Endothelial cell of umbilical vein (primary cell): ENCODE results near the gene SIVA1. TPM values are rescaled to one million over a fixed set of nuclear protein-coding genes. Genes with fewer than 3 reads are reported as not detected.

Experiments
- BruUV-seq: library from RNA; stranded (reverse); fragments of 400-500 nt; replicated peaks from 2 replicates; lab custom pipeline; 2021; lab: Mats Ljungman, UMichigan
- CTCF ChIA-PET: fragments of 300-600, 350-600 bp; sonication (Branson Sonifier 250); formaldehyde crosslinking; loops from one replicate; lab custom pipeline; 2021; ENCODE audit warnings: antibody characterized with exemption, inconsistent platforms; lab: Charles Lee
- POLR2A ChIA-PET: fragments of 300-600, 350-600 bp; sonication (Branson Sonifier 250); formaldehyde crosslinking; loops from one replicate; lab custom pipeline; 2021; ENCODE audit warnings: antibody characterized with exemption, inconsistent platforms; lab: Charles Lee
- DNase-seq: peaks from one replicate; pipeline ENCODE4 v3.0.0-alpha.2; 2011; ENCODE audit warnings: low read depth, low spot score
- FAIRE-seq: peaks from 2 replicates; lab custom pipeline; 2011; peaks lifted over from hg19 to GRCh38; lab: Jason Lieb, UNC
- H2AFZ ChIP-seq: 2 replicates; pipeline ENCODE4 v1.6.0; 2012; ENCODE audit warnings: low read depth, low read length, control low read depth, inconsistent platforms
- H3K27ac ChIP-seq: 2 replicates; pipeline ENCODE4 v1.5.1; 2011; ENCODE audit warnings: low read depth, mild to moderate bottlenecking, control low read depth, low read length, moderate library complexity; ENCODE audit not compliant: insufficient read depth
- H3K27me3 ChIP-seq, 2 experiments: 2 replicates each; pipeline versions ENCODE4 v1.6.0 to v1.6.1; 2011; ENCODE audit warnings: low read length in 2 of 2, mixed read lengths in 1 of 2; ENCODE audit not compliant: control insufficient read depth in 2 of 2, insufficient read depth in 2 of 2
- H3K36me3 ChIP-seq, 2 experiments: 2 replicates in 1 of 2; 3 replicates in 1 of 2; pipeline ENCODE4 v1.5.1; 2011; ENCODE audit warnings: low read length in 2 of 2, mild to moderate bottlenecking in 1 of 2, moderate library complexity in 1 of 2; ENCODE audit not compliant: control insufficient read depth in 2 of 2, insufficient read depth in 2 of 2; ENCODE audit errors: extremely low read depth in 1 of 2
- H3K4me1 ChIP-seq: 3 replicates; pipeline ENCODE4 v1.5.1; 2011; ENCODE audit warnings: mild to moderate bottlenecking, low read length; ENCODE audit not compliant: control insufficient read depth, insufficient read depth; ENCODE audit errors: extremely low read depth
- H3K4me2 ChIP-seq: 2 replicates; pipeline ENCODE4 v1.6.1; 2011; ENCODE audit warnings: low read length, control low read depth, mixed read lengths; ENCODE audit not compliant: insufficient read depth
- H3K4me3 ChIP-seq, 3 experiments: fragments of 200-600 bp in 1 of 3; sonication (generic), shearing (Covaris generic) in 1 of 3; replicated peaks in 1 of 3; 2 replicates each; pipeline ENCODE4 v1.5.1; 2011 to 2016; ENCODE audit warnings: control low read depth in 3 of 3, low read length in 3 of 3, mild to moderate bottlenecking in 2 of 3, inconsistent platforms in 1 of 3, low read depth in 1 of 3, moderate library complexity in 1 of 3; ENCODE audit not compliant: insufficient read depth in 1 of 3
- H3K79me2 ChIP-seq: 2 replicates; pipeline ENCODE4 v1.6.0; 2012; ENCODE audit warnings: low read length, inconsistent platforms; ENCODE audit not compliant: control insufficient read depth, insufficient read depth
- H3K9ac ChIP-seq: replicated peaks from 2 replicates; pipeline ENCODE3; 2011; ENCODE audit warnings: low read length, control low read depth; ENCODE audit not compliant: insufficient read depth; ENCODE audit errors: extremely low read depth
- H3K9me1 ChIP-seq: replicated peaks from 3 replicates; pipeline ENCODE4 v1.6.0; 2011; ENCODE audit warnings: mild to moderate bottlenecking, low read length; ENCODE audit not compliant: control insufficient read depth, insufficient read depth; ENCODE audit errors: extremely low read depth
- H3K9me3 ChIP-seq: replicated peaks from 2 replicates; pipeline ENCODE4 v1.5.1; 2012; ENCODE audit warnings: low read length, inconsistent platforms; ENCODE audit not compliant: control insufficient read depth, insufficient read depth
- H4K20me1 ChIP-seq: replicated peaks from 2 replicates; pipeline ENCODE3; 2011; ENCODE audit warnings: mild to moderate bottlenecking, low read length; ENCODE audit not compliant: control insufficient read depth, insufficient read depth; ENCODE audit errors: extremely low read depth
- EZH2 ChIP-seq: IDR thresholded peaks from 2 replicates; pipeline ENCODE4 v1.6.1; 2012; ENCODE audit warnings: borderline replicate concordance, low read depth, mild to moderate bottlenecking, moderate library complexity, low read length, inconsistent platforms; ENCODE audit not compliant: severe bottlenecking
- FOS ChIP-seq: IDR thresholded peaks from 2 replicates; pipeline ENCODE4 v1.6.1; 2011; ENCODE audit warnings: mild to moderate bottlenecking, low read length, moderate library complexity, borderline replicate concordance; ENCODE audit not compliant: insufficient read depth
- GATA2 ChIP-seq: IDR thresholded peaks from 2 replicates; pipeline ENCODE4 v1.7.0; 2011; ENCODE audit warnings: low read depth, mild to moderate bottlenecking, moderate library complexity, mixed read lengths, low read length; ENCODE audit not compliant: insufficient read length, insufficient read depth
- JUN ChIP-seq: IDR thresholded peaks from 2 replicates; pipeline ENCODE4 v1.6.1; 2011; ENCODE audit warnings: borderline replicate concordance, low read depth; ENCODE audit not compliant: insufficient read length, insufficient read depth
- MYC ChIP-seq: IDR thresholded peaks from one replicate; pipeline ENCODE4 v1.6.1; 2011; ENCODE audit warnings: mild to moderate bottlenecking, low read depth, low read length
- POLR2A ChIP-seq: IDR thresholded peaks from 2 replicates; pipeline ENCODE4 v1.6.1; 2012; ENCODE audit warnings: low read depth, mild to moderate bottlenecking, control low read depth, low read length
- POLR2AphosphoS5 ChIP-seq: IDR thresholded peaks from 2 replicates; pipeline ENCODE4 v1.6.1; 2012; ENCODE audit warnings: low read depth, mild to moderate bottlenecking, control low read depth, low read length, moderate library complexity; ENCODE audit not compliant: insufficient read depth
- dilution Hi-C: fragments of 300-500 bp; cut with MboI; formaldehyde crosslinking; loops from one replicate; pipeline ENCODE4 v1.15.0; 2019; ENCODE audit warnings: low sequenced_read_pairs; ENCODE audit not compliant: extremely low pct_ligation_motif_present
- intact Hi-C: fragments of 100-400 bp; cut with micrococcal nuclease; formaldehyde crosslinking; loops from one replicate; pipeline ENCODE4 v1.10.0; 2022
- polyA plus RNA-seq, 4 experiments: library from polyadenylated mRNA; depleted of rRNA in 3 of 4; stranded (reverse) in 3 of 4; unstranded in 1 of 4; fragments of >200 nt; gene quantifications; 2 replicates each; pipeline versions ENCODE4 v1.2.1 to v1.2.3, GENCODE V29; 2011 to 2012; ENCODE audit warnings: missing spikeins in 1 of 4
- total RNA-seq: library from RNA; stranded (reverse); gene quantifications from 2 replicates; pipeline ENCODE4 v1.2.3, GENCODE V29; 2021
- TF ChIP-seq, protein P1 (sequence below): IDR thresholded peaks from 2 replicates; pipeline ENCODE4 v1.6.1; 2011; ENCODE audit not compliant: insufficient read depth, insufficient read length
- TF ChIP-seq, protein P2 (sequence below), 2 donors: IDR thresholded peaks; 1 replicate in 1 of 2; 2 replicates in 1 of 2; pipeline ENCODE4 v1.5.1; 2011; ENCODE audit warnings: low read length in 2 of 2, mild to moderate bottlenecking in 2 of 2, moderate library complexity in 2 of 2, control low read depth in 1 of 2, inconsistent platforms in 1 of 2, low read depth in 1 of 2; ENCODE audit not compliant: insufficient read depth in 1 of 2; ENCODE audit errors: extremely low read depth in 1 of 2

The SIVA1 gene
- total and polyA plus RNA-seq, 2 donors (not counting 3 experiments of a cell fraction or from before 2014, with no cell fraction given): 101 to 299 TPM

DNA sequence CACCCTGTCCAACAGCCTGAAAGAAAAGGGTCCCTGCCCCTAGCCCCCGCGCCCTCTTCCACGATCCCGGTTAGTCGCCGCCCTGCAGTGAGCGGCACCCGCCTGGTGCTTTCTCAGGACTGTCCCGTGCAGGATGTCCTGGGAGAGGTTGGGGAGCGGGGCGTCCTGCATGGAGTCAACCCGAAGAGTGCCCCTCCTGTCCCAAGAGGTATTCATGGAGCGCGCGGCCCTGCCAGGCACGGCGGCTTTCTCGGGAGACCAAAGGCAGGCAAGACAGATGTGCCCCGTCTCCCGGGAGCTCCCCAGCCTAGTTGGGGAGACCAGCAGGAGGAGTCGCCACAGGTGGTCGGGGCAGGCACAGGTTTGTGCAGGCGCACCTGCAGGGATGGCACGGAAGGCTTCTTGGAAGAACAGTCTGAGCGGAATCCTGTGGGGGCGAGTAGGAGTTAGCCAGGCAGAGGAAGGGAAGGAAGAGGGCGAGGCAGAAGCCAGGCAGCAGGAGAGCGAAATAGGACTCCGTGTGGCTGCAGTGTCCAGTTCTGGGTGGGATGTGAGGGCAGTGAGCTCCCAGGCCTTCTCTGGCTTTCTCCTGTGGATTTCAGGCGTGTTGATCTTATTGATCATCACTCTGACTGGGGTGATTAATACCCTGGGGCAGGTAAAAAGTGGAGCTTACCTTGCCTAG lies 723 bp downstream of the SIVA1 start:
- CTCF ChIA-PET: interaction anchor here (1.2 to 2.4 kb wide), 6 partner anchors 13 to 72 kb away, joined by 4 to 17 read pairs (median 10); partner anchors contain the start of gene ADSS1
- peak overlapping the region; percentile 39 for H3K27ac ChIP-seq
- POLR2A ChIA-PET: interaction anchor here (1.1 kb wide), 1 partner anchor 15 kb away, joined by 3 read pairs; no protein-coding TSS in a partner anchor
- peak overlapping the region; percentile 73 for H3K9ac ChIP-seq
- H3K9me3 ChIP-seq: no peaks in the 10 kb centered on the region
- peaks cover 8% of the 10 kb centered on the region for H3K4me1 ChIP-seq
- FAIRE-seq (no peak), DNase-seq (peak; percentile 17)
- TF ChIP-seq, protein P1, sequence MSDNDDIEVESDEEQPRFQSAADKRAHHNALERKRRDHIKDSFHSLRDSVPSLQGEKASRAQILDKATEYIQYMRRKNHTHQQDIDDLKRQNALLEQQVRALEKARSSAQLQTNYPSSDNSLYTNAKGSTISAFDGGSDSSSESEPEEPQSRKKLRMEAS: no peak
- no peak for TF ChIP-seq EZH2
- no peak for TF ChIP-seq POLR2A
- TF ChIP-seq POLR2AphosphoS5: no peak
- peak overlapping the region; percentile 22 to 96 (median 56) for H3K4me3 ChIP-seq
- H3K4me2 ChIP-seq: peak overlapping the region; percentile 41
- peaks cover 22% of the 10 kb centered on the region for H3K79me2 ChIP-seq
- intact Hi-C loops (loop anchor here (2.0 to 5.0 kb wide), 4 partner anchors 29 to 74 kb away; partner anchors contain the start of genes ADSS1, INF2 and ZBTB42), dilution Hi-C loops (no loop called here)
- H3K36me3 ChIP-seq: peaks cover 0 to 22% of the 10 kb centered on the region in 2 experiments
- H2AFZ ChIP-seq: no peak overlapping the region
- BruUV-seq: TSS peak; percentile 59
- H4K20me1 ChIP-seq: no peaks in the 10 kb centered on the region
- no peaks in the 10 kb centered on the region for H3K27me3 ChIP-seq
- H3K9me1 ChIP-seq: no peaks in the 10 kb centered on the region

DNA sequence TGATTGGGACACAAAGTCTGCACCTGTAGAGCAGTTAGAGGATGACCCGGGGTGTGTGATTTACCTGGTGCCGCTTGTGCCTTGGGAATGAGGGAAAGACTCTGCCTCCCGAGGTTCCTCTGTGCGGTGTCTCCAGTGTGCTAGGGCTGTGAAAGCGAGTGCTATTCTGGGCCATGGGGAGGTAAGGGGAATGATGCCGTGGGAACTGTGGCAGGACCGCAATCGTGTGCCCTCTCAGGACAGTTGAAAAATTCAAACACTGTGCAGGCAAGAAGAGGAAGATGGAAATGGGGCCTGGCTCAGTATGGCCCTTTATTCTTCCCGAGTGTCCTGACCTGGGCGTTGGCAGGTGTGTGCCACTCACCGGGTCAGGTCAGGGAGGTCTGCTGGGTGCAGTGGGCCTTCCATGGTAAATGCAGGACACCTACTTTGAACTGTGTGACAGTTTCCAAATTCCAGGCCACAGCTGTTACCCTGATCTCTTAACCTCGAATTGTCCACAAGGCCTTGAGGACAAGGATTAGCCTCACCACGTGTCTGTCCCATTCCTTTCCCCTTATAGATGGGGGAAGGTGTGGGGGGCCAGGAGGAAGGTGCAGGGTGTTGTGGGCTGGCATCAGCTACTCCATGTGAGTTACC lies 1.4 kb downstream of the SIVA1 start:
- dilution Hi-C loops: no loop called here
- CTCF ChIA-PET: interaction anchor here (0.7 to 2.4 kb wide), 4 partner anchors 14 to 72 kb away, joined by 3 to 14 read pairs (median 8); no protein-coding TSS in a partner anchor
- no peak for DNase-seq
- no peaks in the 10 kb centered on the region for H3K9me1 ChIP-seq
- POLR2A ChIA-PET: no interaction called here
- TF ChIP-seq FOS: no peak
- no peak for TF ChIP-seq MYC
- TF ChIP-seq POLR2A: no peak
- TF ChIP-seq, protein P1: no peak
- no peak for TF ChIP-seq GATA2
- TF ChIP-seq EZH2: no peak
- TF ChIP-seq POLR2AphosphoS5: no peak
- no peak for TF ChIP-seq JUN
- TF ChIP-seq, protein P2, sequence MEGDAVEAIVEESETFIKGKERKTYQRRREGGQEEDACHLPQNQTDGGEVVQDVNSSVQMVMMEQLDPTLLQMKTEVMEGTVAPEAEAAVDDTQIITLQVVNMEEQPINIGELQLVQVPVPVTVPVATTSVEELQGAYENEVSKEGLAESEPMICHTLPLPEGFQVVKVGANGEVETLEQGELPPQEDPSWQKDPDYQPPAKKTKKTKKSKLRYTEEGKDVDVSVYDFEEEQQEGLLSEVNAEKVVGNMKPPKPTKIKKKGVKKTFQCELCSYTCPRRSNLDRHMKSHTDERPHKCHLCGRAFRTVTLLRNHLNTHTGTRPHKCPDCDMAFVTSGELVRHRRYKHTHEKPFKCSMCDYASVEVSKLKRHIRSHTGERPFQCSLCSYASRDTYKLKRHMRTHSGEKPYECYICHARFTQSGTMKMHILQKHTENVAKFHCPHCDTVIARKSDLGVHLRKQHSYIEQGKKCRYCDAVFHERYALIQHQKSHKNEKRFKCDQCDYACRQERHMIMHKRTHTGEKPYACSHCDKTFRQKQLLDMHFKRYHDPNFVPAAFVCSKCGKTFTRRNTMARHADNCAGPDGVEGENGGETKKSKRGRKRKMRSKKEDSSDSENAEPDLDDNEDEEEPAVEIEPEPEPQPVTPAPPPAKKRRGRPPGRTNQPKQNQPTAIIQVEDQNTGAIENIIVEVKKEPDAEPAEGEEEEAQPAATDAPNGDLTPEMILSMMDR (IDR thresholded peaks at IDR 0.05; ENCODE audit: extremely low read depth in 1 of 2, insufficient read depth in 1 of 2, low read depth in 1 of 2, low read length in 2 of 2): no peak
- peak overlapping the region; percentile 73 for H3K9ac ChIP-seq
- H3K36me3 ChIP-seq: peaks cover 0 to 28% of the 10 kb centered on the region in 2 experiments
- H3K79me2 ChIP-seq: peaks cover 24% of the 10 kb centered on the region
- H3K4me1 ChIP-seq: peaks cover 8% of the 10 kb centered on the region
- H4K20me1 ChIP-seq: no peaks in the 10 kb centered on the region
- FAIRE-seq: no peak
- no peak overlapping the region for H3K27ac ChIP-seq
- BruUV-seq: no TSS peak
- H3K9me3 ChIP-seq: no peaks in the 10 kb centered on the region
- intact Hi-C loops: loop anchor here (5.0 kb wide), 1 partner anchor 73 kb away; no protein-coding TSS in a partner anchor
- H3K27me3 ChIP-seq: no peaks in the 10 kb centered on the region
- H3K4me3 ChIP-seq: peak overlapping the region in 2 of 3 experiments; percentile 56 to 96
- H2AFZ ChIP-seq: no peak overlapping the region
- peak overlapping the region; percentile 41 for H3K4me2 ChIP-seq
